HL-60/S4 (cell line): Measurements from ENCODE around the gene TANGO2.

Experiments used
- in situ Hi-C: fragments of 300-500 bp; cut with MboI; formaldehyde crosslinking; loops from 2 replicates; pipeline ENCODE4 v1.14.3; 2022; ENCODE audit warnings: low sequenced_read_pairs

TANGO2 gene

DNA sequence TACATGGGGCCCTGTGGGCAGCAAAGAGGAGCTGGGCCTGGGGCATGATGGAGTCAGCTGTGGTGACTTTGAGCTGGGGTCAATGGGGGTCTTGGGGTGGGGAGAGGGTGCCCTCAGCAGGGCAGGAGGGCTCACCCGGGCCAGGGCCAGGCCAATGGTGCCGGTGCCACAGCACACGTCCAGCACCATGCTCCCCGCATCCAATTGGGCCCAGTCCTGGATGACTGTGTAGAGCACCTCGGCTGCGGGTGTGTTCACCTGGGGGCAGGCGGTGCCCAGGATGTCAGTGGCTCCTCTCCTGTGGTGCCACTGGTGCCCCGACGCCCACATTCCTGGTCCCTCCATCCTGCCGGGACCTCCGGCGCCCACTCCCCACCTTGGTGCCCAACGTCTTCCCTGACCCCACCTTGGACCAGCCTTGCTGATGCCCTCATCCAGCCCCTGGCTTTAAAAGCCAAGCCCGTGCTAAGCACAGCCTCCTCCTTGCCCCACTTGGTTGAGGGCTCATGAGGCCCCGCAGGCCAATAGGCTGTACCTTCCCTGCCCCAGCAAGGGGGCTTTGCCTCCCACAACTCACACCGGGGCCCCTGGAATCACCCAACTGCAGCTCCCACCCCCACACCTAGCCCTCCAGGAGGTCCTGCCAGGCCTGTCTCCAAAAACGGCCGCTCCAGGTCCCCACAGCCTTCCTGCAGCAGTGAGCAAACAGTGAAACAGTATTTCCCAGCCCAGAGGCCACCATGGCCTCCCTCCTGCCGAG lies 92.8 kb downstream of the TANGO2 start:
- in situ Hi-C loops = no loop called here

DNA sequence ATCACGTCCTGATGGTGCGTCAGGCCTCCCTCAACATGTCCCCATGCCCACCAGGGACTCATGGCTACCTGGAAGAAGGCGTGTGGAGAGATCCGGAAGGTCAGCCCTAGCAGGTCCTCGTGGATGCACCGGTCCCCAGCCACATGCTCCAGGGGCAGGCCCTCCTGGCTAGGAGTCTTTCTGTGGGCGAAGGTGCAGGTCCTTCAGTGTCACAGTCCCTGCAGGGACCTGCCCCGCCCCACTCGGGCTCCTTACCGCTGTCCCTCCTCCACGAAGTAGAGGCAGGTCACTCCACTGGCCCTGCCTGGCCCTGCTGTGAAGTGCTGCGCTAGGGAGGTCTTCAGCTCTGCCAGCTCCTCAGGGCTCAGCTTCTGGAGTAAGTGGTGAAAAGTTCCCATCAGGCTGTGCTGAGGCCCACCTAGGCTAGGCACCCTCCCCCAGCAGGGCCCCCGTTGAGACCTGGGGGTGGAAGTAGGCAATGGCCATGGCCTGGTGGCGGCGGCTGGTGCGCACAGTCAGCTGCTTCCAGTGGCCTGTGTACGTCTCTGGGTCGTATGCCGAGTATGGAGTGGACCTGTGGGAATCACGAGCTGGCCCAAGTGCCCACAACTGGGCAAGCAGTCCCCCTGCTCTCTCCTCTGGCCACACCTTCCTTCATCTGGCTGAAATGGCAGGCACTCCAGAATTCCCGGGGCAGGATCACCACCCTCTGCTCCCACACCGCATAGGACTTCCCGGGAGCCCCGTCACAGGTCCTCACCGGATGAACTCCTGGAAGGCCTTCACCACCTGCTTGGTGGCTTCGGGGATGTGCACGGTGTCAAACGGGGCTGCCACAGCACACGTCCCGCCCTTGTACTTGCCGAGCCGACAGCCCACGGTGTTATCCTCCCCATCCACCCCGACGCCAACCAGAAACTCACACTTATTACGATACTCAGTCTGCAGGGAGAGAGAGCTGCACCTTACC lies 93.9 kb downstream of the TANGO2 start:
- in situ Hi-C loops = no loop called here

DNA sequence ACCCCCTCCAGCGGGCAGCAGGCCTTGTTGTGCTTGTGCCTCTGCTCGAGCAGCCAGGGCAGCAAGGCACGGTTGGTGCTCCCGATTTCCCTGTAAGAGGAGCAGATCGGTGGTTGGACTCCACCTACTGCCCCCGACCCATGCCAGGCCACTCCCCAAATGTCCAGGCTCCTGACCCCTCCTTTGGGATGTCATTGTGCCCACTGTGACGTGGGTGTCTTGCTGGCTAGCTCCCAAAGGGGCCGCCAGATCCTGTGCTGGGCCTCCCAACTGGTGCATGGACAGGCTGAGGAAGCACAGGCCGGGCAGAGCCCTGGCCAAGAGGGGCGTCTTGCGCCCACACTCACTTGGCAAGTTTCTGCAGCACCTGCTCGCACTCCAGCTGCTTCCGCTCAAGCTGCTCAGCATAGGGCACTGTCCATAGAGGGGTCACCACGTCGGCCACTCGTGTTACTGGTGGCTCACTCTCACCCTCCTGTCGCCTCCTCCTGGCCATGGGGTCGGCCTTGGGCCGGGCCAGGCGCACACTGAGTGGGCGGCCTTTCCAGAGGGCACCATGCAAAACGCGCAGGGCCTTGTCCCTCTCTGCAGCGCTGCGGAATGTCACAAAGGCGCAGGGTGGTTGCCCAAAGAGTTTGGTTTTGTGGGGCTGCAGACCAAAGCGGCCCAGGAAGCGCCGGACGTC lies 94.9 kb downstream of the TANGO2 start, which contains the start of gene RANBP1:
Gene RANBP1, plus strand, starts transcription at position 414 of the 685 bp plus-strand sequence. Its CDS starts 81 bp downstream, at position 495.
- in situ Hi-C loops = no loop called here

DNA sequence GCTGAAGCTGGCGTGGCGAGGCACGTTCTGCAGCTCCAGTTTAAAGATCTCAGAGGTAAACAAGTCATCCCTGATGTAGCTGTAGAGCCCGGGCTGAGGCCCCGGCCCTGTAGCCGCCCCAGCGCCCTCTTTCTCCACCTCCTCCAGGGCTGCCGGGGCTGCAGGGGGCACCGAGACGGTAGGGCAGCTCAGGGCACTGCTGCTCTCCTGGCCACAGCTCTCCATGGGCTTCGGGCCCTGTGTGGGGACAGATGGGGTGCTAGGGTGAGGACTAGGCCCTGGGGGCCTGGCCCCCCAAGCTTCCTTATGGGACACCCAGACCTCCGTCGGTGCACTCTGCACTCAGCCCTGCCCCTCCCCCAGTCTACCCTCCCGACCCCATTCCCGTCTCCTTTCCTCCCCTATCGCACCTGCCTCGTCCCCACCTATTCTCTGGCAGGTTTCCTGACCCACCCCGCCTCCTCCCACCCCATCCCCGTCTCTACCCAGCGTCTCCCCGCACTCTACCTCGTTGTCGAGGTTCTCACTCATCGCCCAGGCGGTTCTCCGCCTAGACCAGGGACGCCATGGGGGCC lies 95.6 kb downstream of the TANGO2 start:
- in situ Hi-C loops = no loop called here
